SK-MEL-5 (cell line): Measurements from ENCODE around the gene RFFL. TPM values are rescaled to one million over a fixed set of nuclear protein-coding genes. Genes with fewer than 3 reads are reported as not detected.
"Not testable (repeated sequence)": the region's sequence is repeated elsewhere in the genome, so short reads cannot be mapped to it uniquely, and the experiment has no call there.

Experiments
- DNase-seq: peaks from one replicate; pipeline ENCODE4 v3.0.0-alpha.2; 2016; ENCODE audit warnings: low read depth, low spot score
- in situ Hi-C: cut with HindIII; loops from 2 replicates; pipeline ENCODE4 v1.10.0; 2016; ENCODE audit warnings: low sequenced_read_pairs, high pct_unique_total_duplicates, low pct_unique_long_range_greater_than_20kb
- total RNA-seq: library from RNA; depleted of rRNA; stranded (reverse); fragments of >200 nt; shearing (Covaris generic); gene quantifications from 2 replicates; pipeline ENCODE4 v1.2.3, GENCODE V29; 2014

RFFL gene
- total RNA-seq, 1 experiment from 2014 or later, result 9.7 TPM

DNA sequence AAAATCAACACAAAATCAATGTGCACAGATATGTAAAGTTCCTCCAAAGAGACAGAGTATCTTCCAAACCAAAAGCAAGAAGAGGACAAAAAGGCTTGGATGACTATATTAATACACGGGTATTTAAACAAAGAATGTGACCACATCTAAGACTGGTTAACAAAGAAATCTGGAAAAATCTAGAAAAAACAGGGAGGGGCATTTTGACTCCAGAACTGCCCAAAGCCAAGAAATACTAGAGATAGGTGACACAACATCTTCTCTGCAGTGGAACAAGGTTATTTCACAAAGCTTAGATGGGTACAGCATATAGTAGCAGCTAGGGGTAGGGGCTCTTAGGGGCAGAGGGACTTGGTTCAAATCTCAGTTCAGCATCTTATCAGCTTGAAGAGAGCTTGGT lies 10.3 kb downstream of the RFFL start:
- DNase-seq, result no peak
- in situ Hi-C loops, result no loop called here

DNA sequence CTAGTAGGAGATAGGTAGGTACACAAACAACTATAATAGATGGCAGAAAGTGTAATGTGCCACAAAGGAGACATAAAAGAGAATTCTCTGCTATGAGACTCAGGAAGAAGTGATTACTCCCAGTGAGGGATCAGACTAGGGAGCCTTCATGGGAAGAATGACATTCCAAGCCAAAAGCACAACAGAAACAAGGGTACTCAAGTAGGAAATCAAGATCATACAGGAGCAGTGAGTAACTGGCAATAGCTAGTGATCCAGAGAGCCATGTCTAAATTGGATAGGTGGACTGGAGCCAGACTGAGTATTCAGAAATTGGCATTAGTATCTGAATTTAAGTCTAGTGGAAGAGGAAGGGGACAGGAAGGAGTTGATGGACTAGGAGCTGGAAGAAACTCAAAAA lies 10.7 kb downstream of the RFFL start:
- in situ Hi-C loops, result no loop called here
- DNase-seq, result no peak

DNA sequence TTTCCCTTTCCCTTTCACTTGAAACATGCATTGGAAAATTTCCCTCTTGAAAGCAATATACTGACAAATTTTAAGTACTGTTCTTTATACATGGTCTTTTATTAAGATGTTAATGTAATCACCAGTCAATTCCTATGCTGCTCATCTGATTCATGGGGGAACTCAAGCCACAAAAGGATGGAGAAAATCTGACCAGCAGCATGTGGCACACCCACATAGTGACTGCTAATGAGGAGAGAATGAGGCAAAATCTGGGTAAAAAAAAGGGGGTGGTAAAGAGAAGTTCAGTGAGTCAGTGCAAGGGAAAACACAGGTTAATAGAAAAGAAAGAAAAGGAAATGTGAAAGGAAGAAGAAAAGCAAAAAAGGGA lies 11.3 kb downstream of the RFFL start:
- DNase-seq, result no peak
- in situ Hi-C loops, result no loop called here

DNA sequence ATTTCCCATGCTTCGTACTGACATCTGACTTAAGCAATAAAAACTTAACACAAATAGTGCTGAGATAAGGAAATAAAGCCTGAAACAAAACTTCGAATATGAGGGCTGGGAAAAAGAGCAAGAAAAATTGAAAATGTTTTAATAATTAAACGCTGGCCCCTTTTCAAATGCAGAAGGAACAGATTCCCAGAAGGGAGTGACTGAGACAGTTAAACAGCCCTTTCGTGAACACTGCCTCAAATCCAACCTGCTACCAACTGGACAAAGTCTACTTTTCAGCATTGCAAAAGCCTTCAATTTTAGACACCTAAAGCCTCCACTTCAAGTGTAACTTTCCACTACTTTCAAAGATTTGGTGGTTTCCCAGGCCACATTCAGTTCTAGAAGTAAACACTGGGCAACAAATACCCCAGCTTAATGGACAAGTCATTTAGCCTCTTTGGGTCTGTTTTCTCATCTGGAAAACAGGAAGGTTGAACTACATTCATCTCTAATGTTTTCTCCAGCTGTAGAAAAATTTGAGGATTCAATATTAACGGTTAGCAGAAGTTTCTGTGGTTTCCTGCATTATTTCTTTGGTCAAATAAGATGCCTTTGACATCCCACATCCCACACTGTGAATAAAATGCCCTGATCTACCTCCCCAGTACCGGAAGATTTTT lies 11.8 kb downstream of the RFFL start:
- in situ Hi-C loops, result no loop called here
- no peak for DNase-seq

DNA sequence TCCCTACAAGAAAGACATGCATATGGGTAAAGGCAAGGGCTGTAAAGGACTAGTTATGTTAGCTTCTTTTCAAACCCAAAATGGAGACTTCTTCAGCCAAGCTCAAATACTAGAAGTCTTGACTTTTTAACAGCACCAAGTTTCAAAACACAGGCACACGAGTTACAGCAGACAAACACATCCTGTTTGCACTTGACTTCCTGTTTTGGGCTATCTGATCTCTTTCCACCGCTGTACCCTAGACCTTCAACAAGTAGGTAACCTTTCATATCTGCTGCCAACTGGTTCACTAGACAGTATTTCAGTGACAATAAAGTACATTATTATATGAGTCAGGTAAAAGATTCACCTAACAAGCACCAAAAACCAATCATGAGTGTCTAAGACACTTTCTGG lies 12.3 kb downstream of the RFFL start:
- no peak for DNase-seq
- in situ Hi-C loops, result no loop called here

DNA sequence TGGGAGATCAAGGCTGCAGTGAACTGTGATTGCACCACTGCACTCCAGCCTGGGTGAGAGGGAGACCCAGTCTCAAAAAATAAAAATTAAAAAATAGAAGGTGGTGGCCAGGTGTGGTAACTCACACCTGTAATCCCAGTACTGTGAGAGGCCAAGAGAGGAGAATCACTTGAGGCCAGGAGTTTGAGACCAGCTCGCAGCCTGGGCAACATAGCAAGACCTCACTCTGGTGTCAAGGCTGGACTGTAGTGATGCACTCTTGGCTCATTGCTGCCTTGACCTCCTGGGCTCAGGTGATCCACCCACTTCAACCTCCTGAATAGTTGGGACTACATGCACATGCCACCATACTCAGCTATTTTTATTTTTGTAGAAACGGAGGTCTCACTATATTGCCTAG lies 13.3 kb downstream of the RFFL start:
- in situ Hi-C loops, result no loop called here
- DNase-seq, result no peak

DNA sequence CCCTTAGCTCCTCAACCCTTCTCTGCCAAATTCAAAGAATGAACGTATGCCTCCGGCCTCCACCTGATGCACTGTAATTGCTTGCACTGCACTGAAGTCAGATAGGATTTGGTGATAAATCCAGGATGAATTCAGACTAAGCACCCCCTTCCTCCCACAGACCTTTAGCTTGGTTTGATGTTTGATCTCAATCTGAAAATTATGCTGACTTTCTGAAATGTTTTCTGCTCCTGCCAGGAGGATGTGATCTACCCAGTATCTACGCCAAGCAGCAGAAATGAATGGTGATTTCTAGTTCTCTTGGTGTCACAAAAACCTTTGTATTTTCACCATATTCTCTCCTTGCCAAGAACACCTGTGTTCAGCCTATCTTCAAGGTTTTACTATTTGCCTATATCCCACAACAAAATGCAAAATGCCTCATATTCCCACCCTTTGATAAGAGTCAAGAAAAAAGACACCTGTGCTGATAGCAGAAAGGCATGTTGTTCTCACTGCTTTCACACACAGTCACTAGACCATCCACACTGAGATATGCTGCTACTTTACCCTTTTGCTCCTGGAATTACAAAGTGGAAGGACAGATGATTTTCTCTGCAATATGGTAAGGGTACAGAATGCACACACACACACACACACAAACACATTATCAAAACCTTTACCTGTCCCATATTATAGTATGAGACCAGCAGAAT lies 14.7 kb downstream of the RFFL start:
- in situ Hi-C loops, result no loop called here
- no peak for DNase-seq

DNA sequence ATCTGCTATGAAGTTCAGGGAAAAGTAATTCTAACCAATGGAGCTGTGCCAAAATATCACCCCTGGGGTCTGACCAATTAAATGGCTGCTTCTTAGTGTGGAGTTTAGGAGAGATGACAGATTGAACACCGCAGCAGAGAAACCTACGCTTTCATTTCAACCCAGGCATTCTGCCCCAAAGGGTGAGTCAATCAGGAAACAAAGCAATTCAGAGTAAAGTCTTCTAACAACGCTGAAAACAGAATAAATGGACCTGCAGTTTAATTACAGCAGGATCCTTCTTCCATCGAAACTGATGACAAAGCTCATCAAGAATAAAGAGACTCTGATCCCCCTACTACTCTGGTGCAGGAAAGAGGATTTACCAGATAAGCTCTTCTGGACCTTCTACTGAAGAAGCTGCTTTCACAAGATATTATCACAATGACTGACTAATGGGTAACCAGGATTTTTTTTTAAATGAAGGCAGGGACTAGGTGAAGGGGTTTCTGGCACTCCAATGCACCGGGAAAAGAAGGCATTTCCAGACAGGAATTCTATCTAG lies 16.7 kb downstream of the RFFL start:
- in situ Hi-C loops, result no loop called here
- DNase-seq, result no peak

DNA sequence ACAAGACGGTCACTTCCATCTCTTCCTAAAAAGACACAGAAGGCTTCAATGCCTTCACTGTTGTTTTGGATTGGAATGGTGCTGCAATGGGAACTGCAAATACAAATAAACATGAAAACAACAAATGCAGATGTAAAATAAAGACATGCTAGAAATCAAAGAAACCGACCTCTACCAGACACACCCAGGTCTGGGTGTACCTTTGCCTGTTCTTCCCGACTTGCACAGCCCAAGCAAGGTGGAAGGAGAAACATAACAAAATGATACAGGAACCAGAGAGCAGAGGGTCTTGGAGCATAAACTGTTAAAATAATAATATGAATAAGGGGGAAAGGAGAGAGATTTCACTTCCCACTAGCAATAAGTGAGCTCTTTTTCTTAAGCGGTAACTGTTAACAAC lies 17.3 kb downstream of the RFFL start:
- DNase-seq, result no peak
- in situ Hi-C loops, result no loop called here

DNA sequence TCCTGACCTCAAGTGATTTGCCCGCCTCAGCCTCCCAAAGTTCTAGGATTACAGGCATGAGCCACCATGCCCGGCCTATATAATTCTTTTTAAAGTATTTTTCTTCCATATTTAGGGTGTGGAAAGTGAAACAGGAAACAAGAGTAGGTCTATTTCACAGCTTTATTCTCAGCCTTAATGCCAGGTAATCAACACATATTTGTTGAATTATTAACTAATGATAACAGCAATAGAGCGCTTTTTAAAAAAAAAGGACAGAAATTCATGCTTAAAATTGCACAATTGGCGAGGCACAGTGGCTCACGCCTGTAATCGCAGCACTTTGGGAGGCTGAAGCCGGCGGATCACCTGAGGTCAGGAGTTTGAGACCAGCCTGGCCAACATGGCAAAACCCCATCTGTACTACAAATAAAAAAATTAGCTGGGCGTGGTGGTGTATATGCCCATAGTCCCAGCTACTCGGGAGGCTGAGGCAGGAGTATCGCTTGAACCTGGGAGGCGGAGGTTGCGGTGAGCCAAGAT lies 18.0 kb downstream of the RFFL start:
- in situ Hi-C loops, DNase-seq: not testable (repeated sequence)

DNA sequence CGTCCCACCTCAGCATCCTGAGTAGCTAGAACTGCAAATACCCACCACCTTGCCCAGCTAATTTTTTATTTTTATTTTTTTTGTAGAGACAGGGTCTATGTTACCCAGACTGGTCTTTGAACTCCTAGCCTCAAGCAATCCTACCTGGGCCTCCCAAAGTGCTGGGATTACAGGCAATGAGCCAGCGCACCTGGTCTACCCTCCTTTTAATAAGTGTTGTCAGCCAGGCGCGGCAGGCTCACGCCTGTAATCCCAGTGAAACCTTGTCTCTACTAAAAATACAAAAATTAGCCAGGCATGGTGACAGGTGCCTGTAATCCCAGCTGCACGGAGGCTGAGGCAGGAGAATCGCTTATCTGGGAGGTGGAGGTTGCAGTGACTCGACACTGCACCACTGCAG lies 19.3 kb downstream of the RFFL start:
- in situ Hi-C loops, result no loop called here

DNA sequence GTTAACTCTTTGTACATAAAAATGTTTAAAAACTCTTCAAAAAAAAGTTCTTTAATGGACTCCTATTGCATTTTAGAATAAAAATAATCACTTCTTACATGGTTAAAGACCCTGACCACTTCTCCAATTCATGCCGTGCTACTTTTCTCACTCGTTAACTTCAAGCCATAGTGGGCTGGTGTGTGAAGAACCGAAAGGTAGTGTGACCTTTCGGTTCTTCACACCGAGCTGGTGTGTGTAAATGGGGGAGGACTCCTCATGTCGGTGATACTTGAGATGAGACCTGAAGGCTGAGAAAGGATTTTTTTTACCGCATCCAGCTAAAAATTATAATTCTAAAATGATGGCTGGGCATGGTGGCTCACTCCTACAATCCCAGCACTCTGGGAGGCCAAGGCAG lies 22.1 kb downstream of the RFFL start:
- DNase-seq, result no peak
- in situ Hi-C loops, result no loop called here

More for the DNA sequence above, 19.3 kb downstream of the RFFL start:
- DNase-seq, result no peak

DNA sequence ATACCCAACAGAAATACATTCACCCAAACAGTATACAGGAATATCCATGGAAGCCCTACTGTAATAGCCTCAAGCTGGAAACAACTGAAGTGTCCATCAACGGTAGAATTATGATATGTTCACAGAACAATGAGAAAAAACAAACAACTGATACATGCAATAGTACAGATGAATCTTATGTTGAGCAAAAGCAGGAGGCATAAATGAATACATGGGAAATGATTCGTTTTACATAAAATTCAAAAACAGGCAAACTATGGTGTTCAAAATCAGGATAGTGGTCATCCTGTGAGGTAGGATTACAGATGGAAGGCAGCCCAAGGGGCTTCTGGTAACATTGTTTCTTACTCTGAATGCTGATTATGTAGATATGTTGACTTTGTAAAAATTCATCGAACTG lies 25.1 kb downstream of the RFFL start:
- in situ Hi-C loops, result no loop called here
- no peak for DNase-seq

DNA sequence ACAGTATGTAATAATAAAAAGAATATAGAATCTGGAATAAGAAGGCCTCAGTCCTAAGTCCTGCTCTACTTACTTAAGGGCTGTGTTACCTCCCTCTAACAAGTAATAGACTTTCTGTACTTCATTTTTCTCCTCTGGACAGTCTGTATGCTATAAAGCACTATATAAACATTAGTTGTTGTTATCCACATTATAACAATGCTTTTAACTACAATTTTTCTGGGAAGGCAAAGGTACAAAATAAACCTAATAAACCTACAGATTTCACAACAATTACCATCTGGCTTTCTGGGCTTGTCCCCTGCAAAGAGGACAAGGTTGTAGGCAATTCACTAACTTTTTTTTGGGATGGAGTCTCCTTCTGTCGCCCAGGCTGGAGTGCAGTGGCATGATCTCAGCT lies 32.7 kb downstream of the RFFL start:
- in situ Hi-C loops, result no loop called here

DNA sequence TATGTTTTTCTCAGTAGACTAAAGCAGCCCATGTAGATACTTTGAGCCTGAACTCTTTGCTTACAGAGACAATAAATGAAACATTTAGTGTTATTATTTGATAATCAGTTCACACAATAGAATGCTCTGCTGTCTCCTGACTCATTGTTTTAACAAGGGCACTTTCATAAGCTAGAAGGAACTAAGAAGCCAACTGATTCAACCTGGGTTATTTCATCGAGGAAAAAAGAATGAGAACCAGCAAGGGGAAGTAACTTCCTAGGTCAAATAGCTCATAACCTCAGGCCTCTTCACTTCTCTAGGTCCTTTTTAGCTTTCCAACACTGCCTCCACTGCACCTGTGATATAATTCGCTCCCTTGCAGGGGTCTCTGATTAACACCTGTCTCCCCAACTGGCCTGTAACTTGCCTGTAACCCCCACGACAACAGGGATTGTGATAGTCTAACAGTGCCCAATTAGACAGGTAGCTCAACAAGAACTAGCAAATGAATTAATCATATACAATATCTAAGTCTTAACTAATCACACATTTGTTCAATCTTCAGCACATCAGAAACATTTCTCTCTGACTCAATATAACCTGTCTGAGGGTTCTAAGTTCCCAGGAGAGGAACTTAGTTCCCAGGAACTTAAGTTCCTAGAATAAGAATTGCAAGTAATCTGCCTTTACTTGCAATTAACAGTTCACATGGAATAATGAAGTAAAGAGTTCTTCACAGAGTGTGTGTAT lies 34.8 kb downstream of the RFFL start:
- in situ Hi-C loops, result no loop called here
- DNase-seq, result no peak

More for the DNA sequence above, 32.7 kb downstream of the RFFL start:
- DNase-seq, result no peak

DNA sequence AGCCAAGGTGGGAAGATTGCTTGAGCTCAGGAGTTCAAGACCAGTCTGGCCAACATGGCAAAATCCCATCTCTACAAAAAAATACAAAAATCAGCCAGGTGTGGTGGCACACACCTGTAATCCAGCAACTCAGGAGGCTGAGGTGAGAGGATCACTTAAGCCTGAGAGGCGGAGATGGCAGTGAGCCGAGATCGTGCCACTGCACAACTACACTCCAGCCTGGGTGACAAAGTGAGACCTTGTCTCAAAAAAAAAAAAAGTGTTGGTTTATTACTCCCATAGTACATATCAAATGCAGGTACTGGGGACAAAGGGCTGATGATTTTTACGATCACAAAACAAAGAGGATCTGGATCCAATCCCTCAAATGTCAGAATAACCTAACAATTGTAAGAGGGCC lies 35.4 kb downstream of the RFFL start:
- in situ Hi-C loops, DNase-seq: not testable (repeated sequence)

DNA sequence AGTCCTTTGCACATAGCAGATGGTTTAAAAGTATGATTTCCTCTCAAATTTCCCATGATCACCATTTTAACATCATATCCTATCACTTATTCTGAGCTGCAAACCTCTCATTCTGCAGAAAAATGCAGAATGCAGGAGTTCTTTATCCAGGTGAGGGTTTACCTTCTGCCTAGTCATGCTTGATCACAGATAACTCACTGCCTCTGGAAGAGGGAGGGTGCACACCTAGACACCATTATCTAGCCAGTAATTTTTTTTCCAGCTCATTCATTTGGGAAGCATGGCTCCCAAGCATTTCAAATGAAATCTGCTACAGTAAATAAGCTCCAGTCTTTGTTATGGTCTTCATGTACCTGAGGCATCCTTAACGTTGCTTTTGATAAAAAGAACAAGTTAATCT lies 38.0 kb downstream of the RFFL start:
- no peak for DNase-seq
- in situ Hi-C loops, result no loop called here

DNA sequence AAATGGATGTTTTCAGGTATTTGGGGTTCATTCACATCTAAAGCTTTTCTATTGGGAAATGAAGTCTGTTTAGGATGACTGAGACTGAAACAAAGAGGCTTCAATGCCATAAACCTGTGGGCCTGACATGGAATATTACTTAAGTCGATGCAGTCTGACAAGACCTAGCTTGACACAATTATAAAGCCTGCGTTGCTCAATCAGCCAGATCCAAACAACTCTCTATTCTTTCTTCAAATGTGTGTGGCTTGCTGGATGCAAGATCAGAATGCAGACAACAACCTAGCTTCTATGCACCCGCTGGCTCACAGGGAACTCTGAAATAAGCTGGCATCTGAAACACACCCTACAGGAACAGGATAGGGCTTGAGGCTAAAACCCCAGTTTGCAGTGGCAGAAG lies 40.0 kb downstream of the RFFL start:
- in situ Hi-C loops, result no loop called here
- peak; percentile 34 for DNase-seq
